HG02884 (cell line): ENCODE data around the gene MACC1.
"Not testable (repeated sequence)": the region's sequence is repeated elsewhere in the genome, so short reads cannot be mapped to it uniquely, and the experiment has no call there.

Source experiments
- ATAC-seq: cut with Tn5 transposase; IDR thresholded peaks from one replicate; pipeline ENCODE4 v1.9.1; 2021; ENCODE audit warnings: mild to moderate bottlenecking, moderate library complexity; ENCODE audit not compliant: unreplicated experiment

The MACC1 gene

DNA sequence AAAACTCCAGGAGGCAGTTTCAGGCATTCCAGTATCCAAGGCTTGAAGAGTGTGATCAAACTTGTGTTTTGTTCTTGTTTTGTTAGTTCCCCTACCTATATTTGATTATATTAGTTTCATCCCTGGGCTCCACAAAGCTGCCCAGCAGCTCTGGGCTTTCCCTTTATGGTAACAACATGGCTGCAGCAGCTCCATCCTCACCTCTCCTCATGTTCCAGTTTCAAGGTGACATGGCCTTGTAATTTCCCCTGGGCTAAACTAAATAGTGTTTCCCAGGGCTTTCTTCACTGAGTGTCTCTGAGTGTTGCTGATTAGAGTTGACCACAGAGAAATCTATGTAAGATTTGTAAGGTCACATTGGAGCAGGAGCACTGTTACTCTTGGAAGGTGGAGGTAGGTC is 83.4 kb downstream of the MACC1 start:
- ATAC-seq, result no peak

DNA sequence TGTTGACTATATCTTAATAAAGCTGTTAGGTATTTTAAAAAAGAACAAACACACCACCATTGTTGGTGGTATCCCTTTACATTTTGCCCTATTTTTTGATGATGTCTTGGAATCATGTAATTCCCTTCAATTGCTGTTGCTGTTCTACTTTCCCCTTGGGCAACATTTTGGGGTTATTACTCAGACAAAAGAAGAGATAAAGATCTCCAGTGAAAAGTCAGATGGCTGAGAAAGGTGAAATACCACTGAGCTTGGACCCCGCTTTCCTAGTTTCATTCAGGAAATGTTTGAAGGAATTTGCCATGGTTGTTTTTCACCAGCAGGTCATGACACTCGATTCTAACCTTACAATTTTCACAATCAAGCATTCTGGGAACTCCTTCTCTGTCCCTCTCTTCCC is 84.6 kb downstream of the MACC1 start:
- ATAC-seq, result no peak

DNA sequence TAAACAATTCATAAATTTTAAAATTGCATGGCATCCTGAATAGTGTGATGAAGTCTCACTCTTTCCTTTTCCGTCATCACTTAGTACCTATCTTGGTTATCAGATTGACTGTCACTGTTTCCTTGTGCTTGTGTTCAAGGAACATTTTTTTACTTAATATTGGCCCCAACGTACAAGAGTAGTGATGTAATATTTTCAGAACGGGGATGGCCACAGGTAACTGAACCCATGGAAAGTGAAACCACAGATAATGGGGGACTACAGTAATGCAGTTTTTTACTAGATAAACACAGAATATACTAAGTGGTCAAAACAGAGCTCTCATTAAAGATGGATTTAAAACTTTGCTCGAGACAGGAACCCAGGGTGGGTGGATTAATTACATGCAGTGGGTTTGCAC is 85.4 kb downstream of the MACC1 start:
- no peak for ATAC-seq

DNA sequence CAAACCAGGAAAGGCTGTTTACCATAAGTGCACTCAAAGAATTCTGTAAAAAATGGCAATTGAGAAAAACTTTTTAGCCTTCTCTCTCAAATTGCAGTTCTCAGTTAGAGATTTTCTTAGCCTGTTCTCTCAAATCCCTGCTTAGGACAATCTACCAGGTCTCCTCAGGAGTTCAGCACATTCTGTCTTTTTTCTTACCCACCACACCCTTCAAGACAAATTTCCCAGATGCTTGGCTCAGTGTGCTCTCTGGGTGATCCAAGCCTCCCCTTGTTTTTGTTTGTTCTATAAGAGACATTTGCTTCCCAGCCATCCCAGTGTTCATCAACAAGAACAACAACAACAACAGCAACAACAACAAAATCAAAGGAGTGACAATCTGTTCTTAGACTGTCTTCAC is 87.3 kb downstream of the MACC1 start:
- ATAC-seq, result no peak

DNA sequence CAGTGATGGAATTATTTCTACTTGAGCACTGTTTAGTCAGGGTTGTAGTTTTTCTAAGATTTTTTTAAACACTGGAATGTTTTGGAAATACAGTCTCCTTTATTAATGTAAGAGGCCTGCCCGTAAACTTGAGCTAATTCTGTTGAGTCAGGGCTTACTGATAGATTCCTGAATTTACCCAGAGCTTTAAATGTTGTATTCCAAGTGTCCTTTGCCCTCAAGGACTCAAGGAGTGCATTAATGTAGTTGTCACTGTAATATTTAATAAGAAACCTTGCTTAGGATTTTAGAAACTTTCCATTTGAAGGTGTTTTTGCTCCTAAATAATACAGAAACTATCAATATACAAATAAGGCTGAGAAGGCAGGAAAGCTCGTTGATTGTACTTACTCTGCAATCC is 89.2 kb downstream of the MACC1 start:
- no peak for ATAC-seq

DNA sequence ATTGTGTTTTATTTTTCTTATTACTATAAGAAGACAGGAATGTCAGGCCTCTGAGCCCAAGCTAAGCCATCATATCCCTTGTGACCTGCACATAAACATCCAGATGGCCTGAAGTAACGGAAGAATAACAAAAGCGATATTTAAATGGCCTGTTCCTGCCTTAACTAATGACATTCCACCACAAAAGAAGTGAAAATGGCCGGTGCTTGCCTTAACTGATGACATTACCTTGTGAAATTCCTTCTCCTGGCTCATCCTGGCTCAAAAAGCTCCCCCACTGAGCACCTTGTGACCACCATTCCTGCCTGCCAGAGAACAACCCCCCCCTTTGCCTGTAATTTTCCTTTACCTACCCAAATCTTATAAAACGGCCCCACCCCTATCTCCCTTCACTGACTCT is 91.1 kb downstream of the MACC1 start:
- not testable (repeated sequence) for ATAC-seq

DNA sequence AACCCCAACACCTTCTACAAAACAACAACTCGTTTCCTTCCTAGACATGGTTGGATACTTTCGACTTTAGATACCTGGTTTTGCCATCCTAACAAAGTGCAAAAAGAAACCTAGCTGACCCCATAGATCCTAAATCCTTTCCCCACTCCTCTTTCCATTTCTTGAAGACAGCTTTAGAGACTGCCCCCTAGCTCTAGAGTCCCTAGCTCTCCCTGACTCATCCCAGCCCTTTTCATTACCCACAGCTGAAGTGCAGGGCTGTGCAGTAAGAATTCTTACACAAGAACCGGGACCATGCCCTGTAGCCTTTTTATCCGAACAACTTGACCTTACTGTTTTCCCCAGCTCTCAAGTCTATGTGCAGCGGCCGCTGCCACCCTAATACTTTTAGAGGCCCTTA is 93.1 kb downstream of the MACC1 start:
- not testable (repeated sequence) for ATAC-seq

DNA sequence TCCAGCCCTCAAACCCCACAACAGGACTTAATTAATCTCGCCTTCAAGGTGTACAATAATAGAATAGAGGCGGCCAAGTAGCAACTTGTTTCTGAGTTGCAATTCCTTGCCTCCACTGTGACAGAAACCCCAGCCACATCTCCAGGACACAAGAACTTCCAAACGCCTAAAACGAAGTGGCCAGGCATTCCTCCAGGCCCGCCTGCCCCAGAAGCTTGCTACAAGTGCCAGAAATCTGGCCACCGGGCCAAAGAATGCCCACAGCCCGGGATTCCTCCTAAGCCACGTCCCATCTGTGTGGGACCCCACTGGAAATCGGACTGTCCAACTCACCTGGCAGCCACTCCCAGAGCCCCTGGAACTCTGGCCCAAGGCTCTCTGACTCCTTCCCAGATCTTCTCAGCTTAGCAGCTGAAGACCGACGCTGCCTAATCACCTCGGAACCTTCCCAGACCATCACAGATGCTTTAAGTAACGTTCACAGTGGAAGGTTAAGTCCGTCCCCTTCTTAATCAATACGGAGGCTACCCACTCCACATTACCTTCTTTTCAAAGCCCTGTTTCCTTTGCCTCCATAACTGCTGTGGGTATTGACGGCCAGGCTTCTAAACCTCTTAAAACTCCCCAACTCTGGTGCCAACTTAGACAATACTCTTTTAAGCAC is 94.4 kb downstream of the MACC1 start:
- ATAC-seq, result not testable (repeated sequence)

DNA sequence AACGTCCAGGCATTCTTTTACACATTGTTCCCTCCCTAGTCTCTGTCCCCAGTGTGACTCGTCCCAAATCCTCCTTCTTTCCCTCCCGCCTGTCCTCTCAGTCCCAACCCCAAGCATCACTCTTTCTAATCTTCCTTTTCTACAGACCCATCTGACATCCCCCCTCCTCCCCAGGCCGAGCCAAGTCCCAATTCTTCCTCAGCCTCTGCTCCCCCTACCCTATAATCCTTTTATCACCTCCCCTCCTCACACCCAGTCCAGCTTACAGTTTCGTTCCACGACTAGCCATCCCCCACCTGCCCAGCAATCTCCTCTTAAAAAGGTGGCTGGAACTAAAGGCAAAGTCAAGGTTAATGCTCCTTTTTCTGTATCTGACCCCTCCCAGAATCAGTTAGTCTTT is 95.1 kb downstream of the MACC1 start:
- no peak for ATAC-seq

DNA sequence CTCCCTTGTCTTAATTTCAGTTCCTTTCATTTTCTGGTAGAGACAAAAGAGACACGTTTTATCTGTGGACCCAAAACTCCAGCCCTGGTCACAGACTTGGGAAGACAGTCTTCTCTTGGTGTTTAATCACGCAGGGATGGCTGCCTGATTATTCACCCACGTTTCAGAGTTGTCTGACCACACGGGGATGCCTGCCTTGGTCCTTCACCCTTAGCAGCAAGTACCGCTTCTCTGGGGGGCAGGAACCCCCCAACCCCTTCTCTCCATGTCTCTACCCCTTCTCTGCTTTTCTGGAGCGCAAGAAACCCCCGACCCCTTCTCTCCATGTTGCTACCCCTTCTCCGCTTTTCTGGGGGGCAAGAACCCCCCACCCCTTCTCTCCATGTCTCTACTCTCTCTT is 95.8 kb downstream of the MACC1 start:
- no peak for ATAC-seq

DNA sequence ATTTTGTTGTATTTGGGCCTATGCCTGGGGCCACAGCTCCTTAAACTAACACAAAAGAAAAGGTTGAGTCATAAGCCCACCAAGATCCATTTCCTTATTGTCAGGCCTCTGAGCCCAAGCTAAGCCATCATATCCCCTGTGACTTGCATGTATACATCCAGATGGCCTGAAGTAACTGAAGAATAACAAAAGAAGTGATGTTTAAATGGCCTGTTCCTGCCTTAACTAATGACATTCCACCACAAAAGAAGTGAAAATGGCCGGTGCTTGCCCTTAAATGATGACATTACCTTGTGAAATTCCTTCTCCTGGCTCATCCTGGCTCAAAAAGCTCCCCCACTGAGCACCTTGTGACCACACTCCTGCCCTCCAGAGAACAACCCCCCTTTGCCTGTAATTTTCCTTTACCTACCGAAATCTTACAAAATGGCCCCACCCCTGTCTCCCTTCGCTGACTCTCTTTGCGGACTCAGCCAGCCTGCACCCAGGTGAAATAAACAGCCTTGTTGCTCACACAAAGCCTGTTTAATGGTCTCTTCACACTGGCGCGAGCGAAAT is 96.5 kb downstream of the MACC1 start:
- not testable (repeated sequence) for ATAC-seq

DNA sequence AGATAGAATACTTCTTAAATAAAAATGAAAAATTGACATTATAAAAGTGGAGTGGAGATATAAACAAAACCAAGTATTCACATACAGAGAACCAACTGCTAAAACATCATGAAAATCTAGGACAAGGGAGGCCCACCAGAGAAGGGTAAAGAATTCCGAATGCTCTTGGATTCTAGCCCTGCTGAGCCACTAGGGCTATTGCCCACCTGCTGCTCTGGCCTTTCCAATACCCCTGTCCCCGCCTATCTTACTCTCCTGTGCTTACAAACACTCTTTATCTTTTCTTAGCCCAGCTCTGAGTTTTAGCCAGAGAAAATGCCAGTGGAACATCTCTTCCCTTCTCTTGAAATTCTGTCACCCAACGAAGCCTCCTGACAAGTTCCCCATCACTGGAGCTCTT is 100.3 kb downstream of the MACC1 start:
- ATAC-seq, result no peak

DNA sequence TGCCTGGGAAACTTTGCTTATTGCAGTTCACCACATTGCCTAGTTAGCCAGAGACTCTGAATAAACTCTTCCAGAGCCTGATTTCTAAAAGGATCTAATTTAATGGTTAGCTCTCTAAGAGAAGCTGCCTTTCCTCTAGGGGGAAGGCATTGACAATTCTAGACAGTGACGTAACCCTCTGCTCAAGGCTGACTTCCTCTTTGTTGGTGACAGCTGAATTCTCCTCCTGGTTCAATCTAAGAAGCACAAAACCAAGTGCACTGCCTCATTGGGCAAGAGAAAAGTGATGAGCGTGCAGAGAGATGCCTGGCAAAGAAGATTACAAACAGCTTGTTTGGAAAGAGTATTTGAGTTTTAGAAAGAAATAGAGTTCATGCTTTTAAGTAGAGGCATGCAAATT is 102.7 kb downstream of the MACC1 start:
- ATAC-seq, result peak; percentile 86

DNA sequence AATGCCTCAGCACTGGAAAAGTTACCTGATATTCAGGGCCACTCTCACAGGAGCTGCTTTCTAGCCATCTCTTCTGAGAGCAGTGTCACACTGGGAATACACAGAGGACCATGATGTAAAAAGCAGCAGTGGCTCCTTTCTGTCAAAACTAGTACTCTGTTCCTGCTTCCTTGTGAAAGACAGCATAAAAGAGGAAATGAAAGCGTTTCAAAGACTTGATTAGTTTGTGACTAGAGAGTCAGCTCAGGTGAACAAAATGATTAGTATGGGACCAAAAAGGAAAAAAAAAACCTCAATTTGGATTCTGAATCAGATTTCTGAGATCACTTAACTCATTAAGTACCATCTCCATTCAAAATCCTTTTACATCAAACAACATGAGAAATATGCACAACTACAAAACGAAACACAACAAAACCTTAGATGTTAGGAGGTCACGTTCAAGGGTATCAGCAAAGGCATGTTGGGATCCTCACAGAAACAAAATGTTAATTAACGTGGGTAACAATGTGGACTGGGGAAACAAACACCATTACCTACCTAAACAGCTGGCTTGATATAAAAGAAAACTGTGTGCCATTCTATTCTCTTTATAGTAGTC is 103.7 kb downstream of the MACC1 start:
- peak; percentile 84 for ATAC-seq

DNA sequence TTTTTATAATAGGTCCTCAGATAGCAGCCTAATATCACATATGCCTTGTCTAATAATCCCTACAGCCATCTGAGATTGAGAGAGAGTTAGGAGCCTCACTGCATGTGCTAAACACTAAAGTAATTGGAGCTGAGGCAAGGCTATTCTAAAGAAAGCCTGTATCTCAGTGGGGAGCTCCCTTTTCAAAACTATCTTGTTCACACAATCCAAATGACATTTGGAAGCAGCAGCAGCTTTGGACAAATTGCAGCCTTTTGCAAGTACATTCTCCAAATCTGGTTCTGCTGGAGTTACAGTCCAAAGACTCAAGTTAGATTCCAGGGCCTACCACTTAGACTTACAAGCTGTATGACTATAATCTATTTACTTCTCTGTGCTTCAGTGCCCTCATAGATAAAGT is 104.5 kb downstream of the MACC1 start:
- ATAC-seq, result no peak

DNA sequence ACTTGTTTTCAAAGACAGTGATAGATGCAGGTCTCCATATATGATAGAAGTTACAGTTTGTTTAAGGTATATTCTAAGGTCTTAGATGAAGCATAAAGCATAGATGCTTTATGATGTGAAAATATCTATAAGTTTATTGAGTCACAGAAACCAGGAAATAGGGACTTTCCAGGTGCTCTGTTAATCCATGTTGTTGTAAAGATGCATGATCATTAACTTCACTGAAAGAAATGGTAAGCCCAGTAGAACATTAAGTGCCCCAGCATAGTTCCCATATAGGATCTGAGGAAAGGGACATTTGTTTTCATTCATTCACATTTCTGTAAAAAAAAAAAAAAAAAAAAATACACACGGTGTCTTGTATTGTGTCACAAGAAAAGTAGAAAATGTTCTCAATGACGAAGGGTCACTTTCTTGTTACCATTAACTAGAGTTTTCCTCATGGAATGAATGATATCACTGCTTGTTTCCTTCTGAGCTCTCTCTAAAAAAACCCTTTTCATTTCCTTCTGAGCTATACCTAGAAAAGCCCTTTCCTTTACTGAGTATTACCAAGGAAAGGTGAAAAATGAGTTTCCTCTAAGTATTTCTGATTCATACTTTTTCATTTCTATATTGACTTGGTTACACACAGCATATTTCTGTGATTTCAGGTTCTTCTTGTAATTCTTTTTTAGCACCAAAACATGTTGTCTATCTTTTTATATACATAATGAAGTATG is 105.2 kb downstream of the MACC1 start:
- no peak for ATAC-seq

DNA sequence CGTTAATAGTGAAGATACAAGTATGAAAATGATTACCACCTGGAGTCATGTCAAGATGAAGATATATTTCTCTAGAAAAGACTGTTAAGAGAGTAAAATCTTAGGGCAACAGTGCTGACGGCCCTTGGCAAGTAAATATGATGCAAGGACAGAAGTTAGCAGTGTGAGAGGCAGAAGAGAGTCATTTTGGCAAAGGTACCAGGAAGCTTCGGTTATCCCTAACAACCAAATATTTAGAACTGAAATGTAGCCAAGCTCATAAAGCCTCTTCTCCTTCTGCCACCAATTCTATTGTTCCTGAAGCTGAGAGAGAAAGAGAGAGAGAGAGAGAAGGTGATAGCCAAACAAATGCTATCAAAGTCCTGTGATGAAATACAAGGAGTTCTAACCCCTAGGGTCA is 109.6 kb downstream of the MACC1 start:
- ATAC-seq, result no peak

DNA sequence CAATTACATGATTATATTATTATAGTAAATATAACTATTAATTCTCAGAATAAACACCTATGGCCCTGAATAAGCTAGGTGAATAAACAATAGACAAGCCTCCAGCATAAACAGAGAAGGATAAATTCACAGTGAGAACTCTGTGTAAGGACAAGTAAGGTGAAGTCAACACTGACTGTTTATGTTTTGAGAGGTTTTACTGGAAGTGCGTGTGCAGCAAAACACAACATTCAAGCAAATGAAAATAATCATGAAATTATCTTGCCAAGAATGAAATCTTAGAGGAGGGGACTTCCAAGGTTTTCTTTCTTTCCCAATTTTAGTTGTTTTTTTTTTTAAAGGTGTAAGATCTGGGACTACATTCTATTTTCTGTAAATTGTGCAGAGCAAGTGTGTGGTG is 112.5 kb downstream of the MACC1 start:
- ATAC-seq, result no peak

DNA sequence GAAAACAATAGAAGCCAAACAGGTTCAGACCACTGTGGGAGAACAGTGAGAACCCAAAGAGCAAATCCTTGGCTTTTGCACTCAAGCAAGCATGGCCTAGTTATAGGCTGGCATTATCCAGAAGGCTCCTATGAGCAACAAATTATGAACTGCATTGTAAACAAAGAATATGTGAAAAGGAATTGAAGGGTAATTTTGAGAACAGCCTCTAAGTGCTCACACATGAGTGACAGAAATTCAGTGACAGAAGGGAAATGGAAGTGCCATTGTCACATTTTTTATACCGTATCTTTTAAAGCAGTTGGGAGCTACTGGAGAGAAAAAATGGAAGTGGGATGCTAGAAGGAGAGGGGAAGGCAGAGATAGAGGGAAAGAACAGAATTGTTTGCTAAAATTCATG is 114.2 kb downstream of the MACC1 start:
- ATAC-seq, result no peak

DNA sequence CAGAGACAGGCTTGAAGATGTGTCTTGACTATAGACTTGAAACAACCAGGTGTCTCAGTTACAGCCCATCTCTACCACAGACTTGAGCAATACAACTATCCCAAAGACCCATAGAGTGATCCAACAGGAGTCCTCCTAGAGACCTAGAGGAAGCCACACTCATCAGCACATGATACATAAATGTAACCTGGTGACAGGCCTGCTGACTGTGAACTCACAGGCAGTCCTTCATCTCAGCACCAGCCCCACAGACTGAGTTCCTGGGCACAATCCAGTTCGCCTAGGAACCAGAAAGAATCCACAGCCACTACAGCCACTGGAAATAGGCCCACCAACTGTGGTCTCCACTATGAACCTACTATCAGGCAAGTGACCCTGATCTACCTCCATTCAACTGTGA is 121.3 kb downstream of the MACC1 start:
- ATAC-seq, result no peak

DNA sequence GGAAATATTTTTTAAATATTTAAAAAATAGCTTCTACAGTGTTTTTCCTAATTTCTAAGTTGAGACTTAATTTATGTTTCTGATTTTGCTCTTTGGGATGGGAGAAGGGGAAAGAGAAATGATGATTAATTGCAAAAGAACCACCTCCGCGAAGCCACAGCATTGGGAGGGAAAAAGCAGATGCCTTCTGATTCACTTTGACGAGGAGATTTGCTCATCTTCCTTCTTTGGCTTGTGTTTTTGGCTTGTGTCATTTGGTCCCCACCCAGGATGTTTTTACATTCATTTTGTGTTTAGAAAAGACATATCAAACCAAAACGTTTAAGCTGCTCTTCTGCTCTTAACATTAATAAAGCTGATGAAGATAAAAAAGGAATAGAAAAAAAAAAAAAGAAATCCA is 121.7 kb downstream of the MACC1 start:
- ATAC-seq, result no peak

DNA sequence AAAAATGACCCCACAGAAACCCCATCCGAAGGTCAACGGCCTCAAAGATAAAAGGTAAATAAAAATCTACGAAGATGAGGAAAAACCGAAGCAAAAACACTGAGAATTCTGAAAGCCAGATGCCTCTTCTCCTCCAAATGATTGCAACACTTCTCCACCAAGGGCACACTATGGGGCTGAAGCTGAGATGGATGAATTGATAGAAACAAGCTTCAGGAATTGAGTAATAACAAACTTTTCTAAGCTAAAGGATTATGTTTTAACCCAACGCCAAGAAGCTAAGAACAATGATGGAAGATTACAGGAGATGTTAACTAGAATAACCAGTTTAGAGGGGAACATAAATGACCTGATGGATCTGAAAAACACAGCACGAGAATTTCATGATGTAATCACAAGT is 127.8 kb downstream of the MACC1 start:
- no peak for ATAC-seq
